Measurements from ENCODE around the gene CSN2. TPM values are rescaled to one million over a fixed set of nuclear protein-coding genes. Genes with fewer than 3 reads are reported as not detected.

CSN2 gene
- not detected for total RNA-seq

GRCh38 chr4:69965628-69966027 lies at the start of gene CSN2:
CSN2 (minus strand) TSS chr4:69965728; CDS start chr4:69960995, 4,733 bp downstream.
- no peaks in the 10 kb centered on the region for H3K27me3 Mint-ChIP-seq
- CTCF ChIA-PET: no interaction called here
- POLR2A ChIA-PET: no interaction called here
- no peak within 1 kb of the TSS for H3K4me3 Mint-ChIP-seq
- DNase-seq: no peak
- no peak within 1 kb of the TSS for H3K27ac Mint-ChIP-seq
- no peaks in the 10 kb centered on the region for H3K36me3 Mint-ChIP-seq (ENCODE audit: low read depth)
- H3K4me1 Mint-ChIP-seq: no peaks in the 10 kb centered on the region
- no peaks in the 10 kb centered on the region for H3K9me3 Mint-ChIP-seq

- ChIA-PET POLR2A (no interaction called here), CTCF (no interaction called here)
- H3K4me1 Mint-ChIP-seq: no peaks in the 10 kb centered on the region
- no peaks in the 10 kb centered on the region for H3K36me3 Mint-ChIP-seq (ENCODE audit: low read depth)
- H3K27ac Mint-ChIP-seq: no peak overlapping the region
- no peak for DNase-seq
- no peak overlapping the region for H3K4me3 Mint-ChIP-seq
- H3K27me3 Mint-ChIP-seq: no peaks in the 10 kb centered on the region
- H3K9me3 Mint-ChIP-seq: no peaks in the 10 kb centered on the region
These were observed 43.2 kb upstream of the CSN2 start for GRCh38 chr4:70008771-70009170.

- Mint-ChIP-seq H3K27me3 (no peaks in the 10 kb centered on the region), H3K27ac (no peak overlapping the region), H3K4me1 (no peaks in the 10 kb centered on the region), H3K36me3 (ENCODE audit: low read depth) (no peaks in the 10 kb centered on the region), H3K4me3 (no peak overlapping the region), H3K9me3 (no peaks in the 10 kb centered on the region)
- CTCF ChIA-PET: no interaction called here
- POLR2A ChIA-PET: no interaction called here
- no peak for DNase-seq
These were observed 37.0 kb upstream of the CSN2 start for GRCh38 chr4:70002507-70002906.

GRCh38 chr4:70000711-70001110 lies 35.2 kb upstream of the CSN2 start:
- Mint-ChIP-seq H3K4me1 (no peaks in the 10 kb centered on the region), H3K27ac (no peak overlapping the region), H3K4me3 (no peak overlapping the region), H3K27me3 (no peaks in the 10 kb centered on the region), H3K36me3 (ENCODE audit: low read depth) (no peaks in the 10 kb centered on the region), H3K9me3 (no peaks in the 10 kb centered on the region)
- DNase-seq: no peak
- ChIA-PET CTCF (no interaction called here), POLR2A (no interaction called here)

GRCh38 chr4:69999420-69999819 lies 33.9 kb upstream of the CSN2 start:
- no peak overlapping the region for H3K27ac Mint-ChIP-seq
- no peaks in the 10 kb centered on the region for H3K36me3 Mint-ChIP-seq (ENCODE audit: low read depth)
- H3K27me3 Mint-ChIP-seq: no peaks in the 10 kb centered on the region
- H3K4me3 Mint-ChIP-seq: no peak overlapping the region
- ChIA-PET POLR2A (no interaction called here), CTCF (no interaction called here)
- no peak for DNase-seq
- no peaks in the 10 kb centered on the region for H3K9me3 Mint-ChIP-seq
- no peaks in the 10 kb centered on the region for H3K4me1 Mint-ChIP-seq

- CTCF ChIA-PET: no interaction called here
- Mint-ChIP-seq H3K27me3 (no peaks in the 10 kb centered on the region), H3K4me1 (no peaks in the 10 kb centered on the region), H3K36me3 (ENCODE audit: low read depth) (no peaks in the 10 kb centered on the region), H3K9me3 (no peaks in the 10 kb centered on the region), H3K27ac (no peak within 1 kb of the TSS), H3K4me3 (no peak within 1 kb of the TSS)
- POLR2A ChIA-PET: no interaction called here
- no peak for DNase-seq
These were observed 30.0 kb upstream of the CSN2 start, which contains the start of gene STATH for GRCh38 chr4:69995526-69996016. STATH (plus strand) TSS chr4:69995966; CDS start chr4:69998438, 2,472 bp downstream.

- no peaks in the 10 kb centered on the region for H3K9me3 Mint-ChIP-seq
- H3K4me3 Mint-ChIP-seq: no peak overlapping the region
- no peaks in the 10 kb centered on the region for H3K36me3 Mint-ChIP-seq (ENCODE audit: low read depth)
- ChIA-PET POLR2A (no interaction called here), CTCF (no interaction called here)
- H3K27ac Mint-ChIP-seq: no peak overlapping the region
- H3K27me3 Mint-ChIP-seq: no peaks in the 10 kb centered on the region
- no peaks in the 10 kb centered on the region for H3K4me1 Mint-ChIP-seq
- no peak for DNase-seq
These were observed 29.3 kb upstream of the CSN2 start for GRCh38 chr4:69994782-69995181.

- DNase-seq: no peak
- Mint-ChIP-seq H3K27ac (no peak overlapping the region), H3K4me1 (no peaks in the 10 kb centered on the region), H3K36me3 (ENCODE audit: low read depth) (no peaks in the 10 kb centered on the region), H3K9me3 (no peaks in the 10 kb centered on the region), H3K4me3 (no peak overlapping the region), H3K27me3 (no peaks in the 10 kb centered on the region)
- POLR2A ChIA-PET: no interaction called here
- CTCF ChIA-PET: no interaction called here
These were observed 25.5 kb upstream of the CSN2 start for GRCh38 chr4:69991016-69991415.

- POLR2A ChIA-PET: no interaction called here
- no peak overlapping the region for H3K4me3 Mint-ChIP-seq
- H3K27ac Mint-ChIP-seq: no peak overlapping the region
- no peak for DNase-seq
- CTCF ChIA-PET: no interaction called here
- no peaks in the 10 kb centered on the region for H3K9me3 Mint-ChIP-seq
- no peaks in the 10 kb centered on the region for H3K4me1 Mint-ChIP-seq
- no peaks in the 10 kb centered on the region for H3K36me3 Mint-ChIP-seq (ENCODE audit: low read depth)
- H3K27me3 Mint-ChIP-seq: no peaks in the 10 kb centered on the region
These were observed 21.1 kb upstream of the CSN2 start for GRCh38 chr4:69986663-69987062.

GRCh38 chr4:69984030-69984443 lies 18.5 kb upstream of the CSN2 start:
- no peaks in the 10 kb centered on the region for H3K27me3 Mint-ChIP-seq
- H3K4me3 Mint-ChIP-seq: no peak overlapping the region
- POLR2A ChIA-PET: no interaction called here
- H3K36me3 Mint-ChIP-seq (ENCODE audit: low read depth): no peaks in the 10 kb centered on the region
- H3K4me1 Mint-ChIP-seq: no peaks in the 10 kb centered on the region
- no peaks in the 10 kb centered on the region for H3K9me3 Mint-ChIP-seq
- no peak overlapping the region for H3K27ac Mint-ChIP-seq
- no peak for DNase-seq
- CTCF ChIA-PET: no interaction called here

GRCh38 chr4:69977582-69977981 lies 12.1 kb upstream of the CSN2 start:
- Mint-ChIP-seq H3K4me3 (no peak overlapping the region), H3K27me3 (no peaks in the 10 kb centered on the region), H3K36me3 (ENCODE audit: low read depth) (no peaks in the 10 kb centered on the region), H3K4me1 (no peaks in the 10 kb centered on the region), H3K27ac (no peak overlapping the region), H3K9me3 (no peaks in the 10 kb centered on the region)
- CTCF ChIA-PET: no interaction called here
- POLR2A ChIA-PET: no interaction called here
- no peak for DNase-seq

GRCh38 chr4:69974631-69975030 lies 9.1 kb upstream of the CSN2 start:
- Mint-ChIP-seq H3K4me3 (no peak overlapping the region), H3K27me3 (no peaks in the 10 kb centered on the region), H3K36me3 (ENCODE audit: low read depth) (no peaks in the 10 kb centered on the region), H3K4me1 (no peaks in the 10 kb centered on the region), H3K9me3 (no peaks in the 10 kb centered on the region), H3K27ac (no peak overlapping the region)
- ChIA-PET POLR2A (no interaction called here), CTCF (no interaction called here)
- DNase-seq: no peak

- H3K27ac Mint-ChIP-seq: no peak overlapping the region
- POLR2A ChIA-PET: no interaction called here
- no peak overlapping the region for H3K4me3 Mint-ChIP-seq
- no peaks in the 10 kb centered on the region for H3K9me3 Mint-ChIP-seq
- no peaks in the 10 kb centered on the region for H3K4me1 Mint-ChIP-seq
- DNase-seq: no peak
- no peaks in the 10 kb centered on the region for H3K27me3 Mint-ChIP-seq
- no peaks in the 10 kb centered on the region for H3K36me3 Mint-ChIP-seq (ENCODE audit: low read depth)
- CTCF ChIA-PET: no interaction called here
These were observed 4.5 kb upstream of the CSN2 start for GRCh38 chr4:69970071-69970470.

- DNase-seq: no peak
- ChIA-PET CTCF (no interaction called here), POLR2A (no interaction called here)
- no peak overlapping the region for H3K27ac Mint-ChIP-seq
- H3K27me3 Mint-ChIP-seq: no peaks in the 10 kb centered on the region
- no peaks in the 10 kb centered on the region for H3K4me1 Mint-ChIP-seq
- H3K36me3 Mint-ChIP-seq (ENCODE audit: low read depth): no peaks in the 10 kb centered on the region
- no peak overlapping the region for H3K4me3 Mint-ChIP-seq
- H3K9me3 Mint-ChIP-seq: no peaks in the 10 kb centered on the region
These were observed 8.3 kb downstream of the CSN2 start for GRCh38 chr4:69957209-69957608.

GRCh38 chr4:69951602-69952001 lies 13.9 kb downstream of the CSN2 start:
- Mint-ChIP-seq H3K4me3 (no peak overlapping the region), H3K27me3 (no peaks in the 10 kb centered on the region), H3K4me1 (no peaks in the 10 kb centered on the region), H3K36me3 (ENCODE audit: low read depth) (no peaks in the 10 kb centered on the region), H3K27ac (no peak overlapping the region), H3K9me3 (no peaks in the 10 kb centered on the region)
- ChIA-PET CTCF (no interaction called here), POLR2A (no interaction called here)
- DNase-seq: no peak

All from activated CD4-positive, alpha-beta T cell treated with anti-CD3 and anti-CD28 coated beads, Interleukin-2, amount 10 ng/mL, durations not matched to agents 7 days and 5 days (primary cell).